BLaER1 (cell line): Measurements from ENCODE around the gene C19orf67.

ENCODE experiments used
- H3K27ac ChIP-seq: shearing (Covaris generic); formaldehyde crosslinking; 2 replicates; pipeline ENCODE4 v1.8.1; 2022
- H3K27me3 ChIP-seq: shearing (Covaris generic); formaldehyde crosslinking; 2 replicates; pipeline ENCODE4 v1.8.1; 2022
- H3K36me3 ChIP-seq: shearing (Covaris generic); formaldehyde crosslinking; 2 replicates; pipeline ENCODE4 v1.8.1; 2022
- H3K4me1 ChIP-seq: shearing (Covaris generic); formaldehyde crosslinking; 2 replicates; pipeline ENCODE4 v1.8.1; 2022
- H3K4me2 ChIP-seq: shearing (Covaris generic); formaldehyde crosslinking; 2 replicates; pipeline ENCODE4 v1.8.1; 2022
- H3K4me3 ChIP-seq: shearing (Covaris generic); formaldehyde crosslinking; 2 replicates; pipeline ENCODE4 v1.8.1; 2022
- H3K9ac ChIP-seq: shearing (Covaris generic); formaldehyde crosslinking; 2 replicates; pipeline ENCODE4 v1.8.1; 2022
- H3K9me3 ChIP-seq: shearing (Covaris generic); formaldehyde crosslinking; 2 replicates; pipeline ENCODE4 v1.8.1; 2022
- H4K20me1 ChIP-seq: shearing (Covaris generic); formaldehyde crosslinking; 2 replicates; pipeline ENCODE4 v1.8.1; 2022
- Cebpa-rat ChIP-seq: shearing (Covaris generic); IDR thresholded peaks from 2 replicates; pipeline ENCODE4 v1.8.1; 2022

The C19orf67 gene

DNA sequence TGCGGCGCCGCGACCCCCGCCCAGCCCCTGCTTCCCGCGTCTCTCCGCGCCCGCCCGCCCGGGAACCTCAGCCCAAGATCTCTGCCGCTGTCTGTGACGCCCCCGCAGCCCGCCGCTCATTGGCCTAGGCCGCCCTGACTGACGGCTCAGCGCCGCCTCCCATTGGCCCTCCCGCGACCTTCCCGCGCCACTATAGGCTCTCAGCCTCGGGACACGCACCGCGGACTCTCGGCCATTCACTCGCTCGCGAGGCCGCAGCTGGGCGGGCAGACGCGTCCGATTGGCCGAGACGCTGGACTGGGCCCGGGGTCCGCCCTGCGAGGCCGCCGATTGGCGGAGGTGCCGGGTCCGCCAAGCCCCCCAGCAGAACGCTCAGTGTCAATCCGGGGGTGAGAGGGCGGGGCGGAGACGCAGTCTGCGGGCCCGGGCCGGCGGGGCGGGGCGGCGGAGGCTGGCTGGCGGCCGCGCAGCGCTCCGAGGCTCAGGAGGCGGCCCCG lies 32.1 kb upstream of the C19orf67 start, which contains the start of gene PRKACA:
PRKACA (minus strand) TSS at position 95 of the 497 bp plus-strand sequence. CDS start 215 bp downstream, outside the sequence.
- Histone ChIP-seq H4K20me1 (peaks cover 42% of the 10 kb centered on the region), H3K27ac (peak within 1 kb of the TSS; percentile 81), H3K27me3 (no peaks in the 10 kb centered on the region), H3K4me1 (peaks cover 61% of the 10 kb centered on the region), H3K4me3 (peak within 1 kb of the TSS; percentile 96), H3K9me3 (no peaks in the 10 kb centered on the region), H3K36me3 (peaks cover 33% of the 10 kb centered on the region), H3K9ac (peak within 1 kb of the TSS; percentile 85), H3K4me2 (peak within 1 kb of the TSS; percentile 99)
- TF ChIP-seq Cebpa-rat = no peak

DNA sequence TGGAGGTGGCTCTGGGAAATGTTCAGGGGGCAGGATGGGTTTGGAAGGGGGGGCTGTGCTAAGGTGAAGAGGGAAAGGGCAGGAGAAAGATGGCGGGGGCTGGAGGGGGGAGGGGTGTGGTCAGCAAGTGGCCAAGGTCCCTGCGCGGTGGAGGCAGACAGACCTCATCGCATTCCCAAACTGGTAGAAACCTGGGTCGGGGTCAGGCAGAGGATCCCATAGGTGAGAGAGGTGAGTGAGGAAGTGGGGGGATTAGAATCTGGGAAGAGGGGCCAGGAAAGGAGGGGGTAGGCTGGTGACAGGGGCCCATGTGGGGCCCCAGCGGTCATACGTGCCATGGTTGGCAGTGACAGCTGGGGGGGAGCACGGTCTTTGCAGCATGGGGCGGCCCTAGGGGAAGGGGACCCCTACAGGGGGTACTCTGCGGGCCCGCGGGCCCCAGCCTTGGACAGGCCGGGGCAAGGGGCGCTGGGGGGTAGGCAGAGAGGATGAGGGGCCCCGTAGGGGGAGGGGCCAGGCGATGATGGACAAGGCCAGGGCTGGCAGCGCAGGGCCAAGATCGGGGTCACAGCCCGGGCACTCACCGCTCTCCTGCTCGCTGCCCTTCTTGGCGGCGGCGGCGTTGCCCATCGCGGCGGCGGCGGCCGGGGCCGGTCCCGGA lies 31.5 kb upstream of the C19orf67 start:
- no peaks in the 10 kb centered on the region for H3K27me3 ChIP-seq
- H3K36me3 ChIP-seq = peaks cover 26% of the 10 kb centered on the region
- H3K4me2 ChIP-seq = peak overlapping the region; percentile 99
- H3K4me3 ChIP-seq = peak overlapping the region; percentile 96
- H3K27ac ChIP-seq = peak overlapping the region; percentile 68
- peaks cover 47% of the 10 kb centered on the region for H4K20me1 ChIP-seq
- TF ChIP-seq Cebpa-rat = no peak
- H3K9ac ChIP-seq = peak overlapping the region; percentile 83
- no peaks in the 10 kb centered on the region for H3K9me3 ChIP-seq
- peaks cover 67% of the 10 kb centered on the region for H3K4me1 ChIP-seq

DNA sequence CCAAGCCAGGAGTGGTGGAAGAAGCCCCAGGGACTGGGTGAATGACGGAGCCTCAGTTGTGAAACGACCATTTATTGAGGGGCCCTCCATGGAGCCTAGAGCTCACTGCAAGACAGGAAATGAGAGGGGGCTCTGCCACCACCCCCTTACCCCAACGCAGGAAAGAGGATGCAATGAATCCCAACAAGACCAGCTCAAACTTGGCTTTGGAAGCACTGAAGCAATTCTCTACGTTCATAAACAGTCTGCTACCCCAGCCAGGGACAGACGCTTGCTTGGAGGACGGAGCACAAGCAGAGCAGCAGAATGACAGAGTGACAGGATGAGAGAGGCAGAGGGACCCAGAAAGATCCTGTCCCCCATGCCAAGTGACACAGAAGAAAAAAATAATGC lies 30.9 kb upstream of the C19orf67 start:
- Histone ChIP-seq H3K9ac (peak overlapping the region; percentile 83), H3K4me1 (peaks cover 67% of the 10 kb centered on the region), H3K27ac (no peak overlapping the region), H3K27me3 (no peaks in the 10 kb centered on the region), H3K9me3 (no peaks in the 10 kb centered on the region), H3K36me3 (peaks cover 21% of the 10 kb centered on the region), H3K4me2 (peak overlapping the region; percentile 99), H4K20me1 (peaks cover 51% of the 10 kb centered on the region), H3K4me3 (peak overlapping the region; percentile 96)
- TF ChIP-seq Cebpa-rat = no peak

DNA sequence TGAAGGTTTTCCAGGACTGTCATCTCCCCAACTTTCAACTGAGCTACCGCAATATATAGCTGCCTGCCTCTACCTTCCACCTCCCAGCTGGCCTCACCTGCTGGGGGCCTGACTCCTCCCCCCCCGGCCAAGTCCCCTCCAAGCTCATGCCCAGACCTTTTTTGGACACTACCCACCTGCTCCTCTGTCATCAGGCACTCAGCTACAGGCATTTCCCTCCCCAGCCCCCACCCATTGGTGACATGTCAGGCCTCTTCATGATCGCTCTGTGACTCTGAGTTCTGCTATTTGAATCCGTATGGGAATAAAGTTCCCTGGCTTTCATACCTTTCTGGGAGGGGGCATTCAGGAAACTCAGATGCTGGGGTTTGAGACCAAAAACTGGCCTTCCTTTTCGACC lies 30.2 kb upstream of the C19orf67 start:
- no peaks in the 10 kb centered on the region for H3K27me3 ChIP-seq
- no peak overlapping the region; the same call in 1 of the 2 replicates for H3K9ac ChIP-seq
- H3K36me3 ChIP-seq = peaks cover 13% of the 10 kb centered on the region
- TF ChIP-seq Cebpa-rat = no peak
- H3K4me2 ChIP-seq = peak overlapping the region; percentile 99
- H3K9me3 ChIP-seq = no peaks in the 10 kb centered on the region
- peaks cover 67% of the 10 kb centered on the region for H3K4me1 ChIP-seq
- H4K20me1 ChIP-seq = peaks cover 54% of the 10 kb centered on the region
- no peak overlapping the region for H3K27ac ChIP-seq
- no peak overlapping the region for H3K4me3 ChIP-seq

DNA sequence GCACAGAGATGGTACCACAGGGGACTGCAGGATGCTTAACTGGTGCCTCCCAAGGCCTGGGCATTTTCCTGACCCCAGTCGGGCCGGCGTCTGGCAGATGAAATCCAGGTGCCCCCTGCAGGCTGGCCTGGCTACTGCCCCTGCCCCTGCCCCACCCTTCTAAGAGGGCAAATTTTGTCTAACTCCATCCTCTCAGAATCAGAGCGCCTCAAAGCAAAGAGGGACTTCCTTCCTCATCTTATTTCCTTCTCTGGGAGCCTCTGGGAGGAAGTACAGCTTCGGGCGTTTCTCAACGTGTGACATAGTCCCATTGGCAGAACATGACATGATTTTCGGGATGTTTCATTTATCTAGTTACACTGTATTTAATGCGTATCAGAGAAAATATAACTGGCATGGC lies 29.3 kb upstream of the C19orf67 start:
- H3K27me3 ChIP-seq = no peaks in the 10 kb centered on the region
- peaks cover 54% of the 10 kb centered on the region for H4K20me1 ChIP-seq
- H3K9me3 ChIP-seq = no peaks in the 10 kb centered on the region
- 0 out of 2 replicates have a peak overlapping the region, but pooled peaks have one; percentile 8 for H3K9ac ChIP-seq
- TF ChIP-seq Cebpa-rat = no peak
- no peak overlapping the region for H3K27ac ChIP-seq
- peaks cover 4% of the 10 kb centered on the region for H3K36me3 ChIP-seq
- H3K4me2 ChIP-seq = peak overlapping the region; percentile 99
- peaks cover 67% of the 10 kb centered on the region for H3K4me1 ChIP-seq
- no peak overlapping the region for H3K4me3 ChIP-seq

DNA sequence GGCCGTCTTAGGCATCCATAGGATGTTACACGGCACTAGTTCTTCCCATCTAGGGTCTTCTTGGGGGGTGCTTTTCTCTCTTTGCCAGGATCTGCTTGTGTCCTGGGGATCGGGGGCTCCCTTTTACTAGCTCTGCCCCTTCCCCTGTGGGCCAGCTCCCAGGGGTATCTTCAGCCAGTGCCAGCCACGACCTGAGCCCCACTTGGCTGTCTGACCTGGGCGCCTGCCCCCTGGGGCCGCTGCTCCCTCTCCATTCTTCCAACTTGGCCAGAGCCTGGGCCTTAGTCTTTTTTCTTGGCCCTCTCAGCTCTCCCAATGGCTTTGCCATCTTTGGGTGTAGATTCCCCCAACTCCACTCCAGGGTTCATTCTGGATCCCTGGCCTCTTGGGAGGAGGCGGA lies 28.9 kb upstream of the C19orf67 start:
- Histone ChIP-seq H3K4me3 (no peak overlapping the region), H3K9me3 (no peaks in the 10 kb centered on the region), H3K4me2 (peak overlapping the region; percentile 99), H3K9ac (0 out of 2 replicates have a peak overlapping the region, but pooled peaks have one; percentile 8), H3K27me3 (no peaks in the 10 kb centered on the region), H4K20me1 (peaks cover 54% of the 10 kb centered on the region), H3K4me1 (peaks cover 63% of the 10 kb centered on the region), H3K27ac (no peak overlapping the region), H3K36me3 (no peaks in the 10 kb centered on the region; the same call in 1 of the 2 replicates)
- no peak for TF ChIP-seq Cebpa-rat

DNA sequence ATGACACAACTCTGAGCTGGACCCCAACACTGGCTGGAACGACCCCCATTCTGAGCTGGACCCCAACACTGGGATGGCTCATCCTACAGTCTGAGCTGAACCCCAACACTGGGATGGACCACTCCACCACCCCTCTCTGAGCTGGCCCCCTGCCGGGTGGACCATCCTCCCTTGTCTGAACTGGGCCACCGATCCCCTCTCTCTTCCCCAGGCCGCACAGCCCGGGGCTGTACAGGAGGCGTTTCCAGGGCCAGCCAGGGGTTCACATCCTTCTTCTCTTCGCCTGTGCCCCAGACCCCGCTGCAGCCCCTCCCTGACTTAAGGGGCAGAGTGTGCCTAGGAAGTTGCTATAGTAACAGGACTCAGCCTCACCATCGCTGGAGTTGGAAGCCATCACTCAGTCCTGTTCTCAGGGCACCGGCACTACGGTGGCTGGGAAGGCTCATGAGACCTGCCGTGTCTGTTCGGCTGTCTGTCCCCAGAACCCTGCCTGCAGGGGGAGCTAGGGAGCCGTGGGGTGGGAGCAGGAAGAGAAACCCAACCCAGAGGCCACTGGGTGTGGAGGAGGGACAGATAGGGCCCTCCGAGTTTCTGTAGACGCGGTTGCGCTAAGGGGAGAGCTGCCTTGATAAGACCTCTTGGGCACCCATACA lies 28.3 kb upstream of the C19orf67 start:
- Histone ChIP-seq H4K20me1 (peaks cover 54% of the 10 kb centered on the region), H3K4me3 (no peak overlapping the region), H3K27ac (no peak overlapping the region), H3K4me1 (peaks cover 57% of the 10 kb centered on the region), H3K27me3 (no peaks in the 10 kb centered on the region), H3K9me3 (no peaks in the 10 kb centered on the region), H3K36me3 (no peaks in the 10 kb centered on the region), H3K9ac (no peak overlapping the region), H3K4me2 (peak overlapping the region; percentile 44; the same call in 1 of the 2 replicates)
- TF ChIP-seq Cebpa-rat = no peak

DNA sequence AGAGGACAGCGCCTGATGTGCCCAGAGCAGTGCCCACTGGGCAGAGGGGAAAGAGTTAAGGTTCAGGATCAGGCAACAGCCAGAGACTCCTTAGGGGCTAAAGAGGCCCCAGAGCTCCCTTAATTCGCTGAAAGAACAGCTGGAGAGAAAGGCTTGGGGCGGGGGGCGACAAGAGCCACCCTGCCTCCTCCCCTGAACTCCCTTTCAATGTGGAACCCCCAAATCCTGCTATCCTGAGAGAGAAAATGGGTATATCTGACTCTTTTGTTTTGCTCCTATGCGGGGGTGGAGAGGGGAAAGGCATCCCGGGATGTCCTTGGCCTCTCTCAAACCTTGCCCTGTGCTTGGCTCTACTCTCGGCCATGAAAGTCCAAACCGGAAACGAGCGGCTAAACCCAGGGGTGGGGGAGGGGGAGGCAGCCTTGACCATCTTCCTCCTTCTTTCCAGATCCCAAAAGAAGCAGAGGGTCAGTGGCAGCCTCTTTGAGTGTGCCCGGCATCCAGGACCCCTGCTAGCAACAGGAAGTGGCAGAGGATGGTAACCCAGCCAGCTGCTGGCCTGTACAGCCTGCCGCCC lies 27.3 kb upstream of the C19orf67 start:
- Histone ChIP-seq H3K4me3 (no peak overlapping the region), H3K27me3 (no peaks in the 10 kb centered on the region), H3K9ac (0 out of 2 replicates have a peak overlapping the region, but pooled peaks have one; percentile 46), H3K9me3 (no peaks in the 10 kb centered on the region), H3K4me1 (peaks cover 49% of the 10 kb centered on the region), H3K27ac (peak overlapping the region; percentile 26; the same call in 1 of the 2 replicates), H3K36me3 (peaks cover 2% of the 10 kb centered on the region; the same call in 1 of the 2 replicates), H4K20me1 (peaks cover 57% of the 10 kb centered on the region), H3K4me2 (peak overlapping the region; percentile 44; the same call in 1 of the 2 replicates)
- no peak for TF ChIP-seq Cebpa-rat

DNA sequence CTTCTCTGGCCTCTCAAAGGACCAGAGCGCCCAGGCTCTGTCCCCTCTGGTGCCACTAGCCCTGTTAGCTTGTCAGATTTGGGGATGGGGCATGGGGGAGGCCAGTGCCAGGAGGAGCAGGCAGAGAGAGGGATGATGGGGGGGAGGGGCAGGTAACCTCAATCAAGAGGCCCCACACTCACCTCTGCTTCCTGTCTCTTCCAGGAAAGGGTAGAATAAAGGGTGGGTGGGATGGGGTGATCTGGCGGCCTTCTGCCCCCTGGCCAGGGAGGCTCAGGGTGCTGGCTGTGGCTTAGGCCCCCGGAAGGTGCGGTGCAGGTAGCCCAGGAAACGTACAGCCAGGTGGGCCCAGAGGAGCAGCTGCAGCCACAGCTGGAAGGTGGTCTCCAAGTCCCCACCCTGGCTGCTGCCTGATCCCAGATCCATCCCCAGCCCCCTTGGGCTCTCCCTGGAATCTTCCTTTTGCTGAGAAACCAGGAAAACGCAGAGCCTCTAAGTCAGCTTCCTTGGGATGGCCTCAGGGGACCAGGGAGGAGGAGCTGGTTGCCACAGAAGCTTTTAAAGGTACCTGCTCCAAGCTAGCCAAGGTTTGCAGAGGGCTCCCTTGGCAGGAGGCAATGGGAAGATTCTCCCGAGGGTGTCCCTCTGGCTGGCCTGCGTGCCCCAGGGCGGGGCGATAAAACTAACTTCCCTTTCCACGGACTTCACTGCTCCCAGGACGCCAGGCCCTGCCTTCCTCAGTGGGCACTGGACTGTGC lies 26.6 kb upstream of the C19orf67 start:
- peaks cover 61% of the 10 kb centered on the region for H4K20me1 ChIP-seq
- peak overlapping the region; percentile 46; the same call in 1 of the 2 replicates for H3K9ac ChIP-seq
- H3K27ac ChIP-seq = peak overlapping the region; percentile 26; the same call in 1 of the 2 replicates

More for the DNA sequence above, 26.6 kb upstream of the C19orf67 start:
- no peak overlapping the region for H3K4me3 ChIP-seq
- no peaks in the 10 kb centered on the region for H3K9me3 ChIP-seq
- H3K27me3 ChIP-seq = no peaks in the 10 kb centered on the region
- TF ChIP-seq Cebpa-rat = no peak
- peaks cover 49% of the 10 kb centered on the region for H3K4me1 ChIP-seq
- peak overlapping the region; percentile 44 for H3K4me2 ChIP-seq
- H3K36me3 ChIP-seq = peaks cover 8% of the 10 kb centered on the region; the same call in 1 of the 2 replicates
